ENCODE results near the gene HK1.
"Not testable (repeated sequence)": the region's sequence is repeated elsewhere in the genome, so short reads cannot be mapped to it uniquely, and the experiment has no call there.

Gene HK1

GRCh38 chr10:69279110-69279509, 814 bp downstream of the HK1 start:
- no peak for ATAC-seq (ENCODE audit: insufficient read depth, low read depth)
- no peak for DNase-seq

GRCh38 chr10:69281507-69282413, 3.5 kb downstream of the HK1 start:
- H3K4me2 ChIP-seq (ENCODE audit: insufficient read depth, low read length), result no peak overlapping the region
- H3K9ac ChIP-seq (ENCODE audit: low read depth, low read length), result no peak overlapping the region
- no peaks in the 10 kb centered on the region for H3K9me3 ChIP-seq (ENCODE audit: insufficient read depth, low read length, severe bottlenecking)
- no peaks in the 10 kb centered on the region for H3K79me2 ChIP-seq (ENCODE audit: insufficient read depth, low read length)
- no peaks in the 10 kb centered on the region for H4K20me1 ChIP-seq (ENCODE audit: insufficient read depth, low read length)
- ATAC-seq (ENCODE audit: insufficient read depth, low read depth) (no peak), DNase-seq (no peak)
- H3K4me1 ChIP-seq (ENCODE audit: insufficient read depth, low read length), result no peaks in the 10 kb centered on the region
- no peaks in the 10 kb centered on the region for H3K36me3 ChIP-seq (ENCODE audit: insufficient read depth, low read length)
- H3K27me3 ChIP-seq (ENCODE audit: insufficient read depth, low read length, poor library complexity), result peaks cover 2% of the 10 kb centered on the region
- no peak overlapping the region for H2AFZ ChIP-seq (ENCODE audit: low read depth, low read length)
- H3K27ac ChIP-seq (ENCODE audit: low read length), result no peak overlapping the region
- TF ChIP-seq EZH2 (IDR thresholded peaks at IDR 0.05; ENCODE audit: borderline replicate concordance, low read depth, low read length, severe bottlenecking) (no peak), CTCF (IDR thresholded peaks at IDR 0.05; ENCODE audit: borderline replicate concordance, extremely low read depth, low read length, poor library complexity, severe bottlenecking) (no peak)
- H3K4me3 ChIP-seq (ENCODE audit: low read depth in 1 of 2, low read length in 2 of 2), result no peak overlapping the region

More at GRCh38 chr10:69279110-69279509, 814 bp downstream of the HK1 start:
- H3K79me2 ChIP-seq (ENCODE audit: insufficient read depth, low read length), result no peaks in the 10 kb centered on the region
- H3K9ac ChIP-seq (ENCODE audit: low read depth, low read length), result no peak overlapping the region
- no peak overlapping the region for H3K4me3 ChIP-seq (ENCODE audit: low read depth in 1 of 2, low read length in 2 of 2)
- H2AFZ ChIP-seq (ENCODE audit: low read depth, low read length), result no peak overlapping the region
- no peaks in the 10 kb centered on the region for H3K9me3 ChIP-seq (ENCODE audit: insufficient read depth, low read length, severe bottlenecking)
- no peak overlapping the region for H3K27ac ChIP-seq (ENCODE audit: low read length)
- H3K27me3 ChIP-seq (ENCODE audit: insufficient read depth, low read length, poor library complexity), result peaks cover 2% of the 10 kb centered on the region
- no peaks in the 10 kb centered on the region for H3K36me3 ChIP-seq (ENCODE audit: insufficient read depth, low read length)
- no peak overlapping the region for H3K4me2 ChIP-seq (ENCODE audit: insufficient read depth, low read length)
- TF ChIP-seq EZH2 (IDR thresholded peaks at IDR 0.05; ENCODE audit: borderline replicate concordance, low read depth, low read length, severe bottlenecking) (no peak), CTCF (IDR thresholded peaks at IDR 0.05; ENCODE audit: borderline replicate concordance, extremely low read depth, low read length, poor library complexity, severe bottlenecking) (no peak)
- H4K20me1 ChIP-seq (ENCODE audit: insufficient read depth, low read length), result no peaks in the 10 kb centered on the region
- H3K4me1 ChIP-seq (ENCODE audit: insufficient read depth, low read length), result no peaks in the 10 kb centered on the region

GRCh38 chr10:69284402-69284801, 6.1 kb downstream of the HK1 start:
- not testable (repeated sequence) for H3K9me3 ChIP-seq (ENCODE audit: insufficient read depth, low read length, severe bottlenecking); H4K20me1 ChIP-seq (ENCODE audit: insufficient read depth, low read length); H3K4me3 ChIP-seq (ENCODE audit: low read depth in 1 of 2, low read length in 2 of 2); DNase-seq; H2AFZ ChIP-seq (ENCODE audit: low read depth, low read length); H3K4me1 ChIP-seq (ENCODE audit: insufficient read depth, low read length); H3K79me2 ChIP-seq (ENCODE audit: insufficient read depth, low read length); H3K36me3 ChIP-seq (ENCODE audit: insufficient read depth, low read length); ATAC-seq (ENCODE audit: insufficient read depth, low read depth); H3K4me2 ChIP-seq (ENCODE audit: insufficient read depth, low read length); H3K9ac ChIP-seq (ENCODE audit: low read depth, low read length); H3K27me3 ChIP-seq (ENCODE audit: insufficient read depth, low read length, poor library complexity); H3K27ac ChIP-seq (ENCODE audit: low read length)

GRCh38 chr10:69285699-69286098, 7.4 kb downstream of the HK1 start:
- no peaks in the 10 kb centered on the region for H3K36me3 ChIP-seq (ENCODE audit: insufficient read depth, low read length)
- no peaks in the 10 kb centered on the region for H3K9me3 ChIP-seq (ENCODE audit: insufficient read depth, low read length, severe bottlenecking)
- DNase-seq (no peak), ATAC-seq (ENCODE audit: insufficient read depth, low read depth) (no peak)
- no peaks in the 10 kb centered on the region for H4K20me1 ChIP-seq (ENCODE audit: insufficient read depth, low read length)
- H3K4me2 ChIP-seq (ENCODE audit: insufficient read depth, low read length), result no peak overlapping the region
- H2AFZ ChIP-seq (ENCODE audit: low read depth, low read length), result no peak overlapping the region
- H3K4me3 ChIP-seq (ENCODE audit: low read depth in 1 of 2, low read length in 2 of 2), result no peak overlapping the region
- H3K27ac ChIP-seq (ENCODE audit: low read length), result no peak overlapping the region
- no peaks in the 10 kb centered on the region for H3K4me1 ChIP-seq (ENCODE audit: insufficient read depth, low read length)
- TF ChIP-seq CTCF (IDR thresholded peaks at IDR 0.05; ENCODE audit: borderline replicate concordance, extremely low read depth, low read length, poor library complexity, severe bottlenecking), result no peak
- H3K79me2 ChIP-seq (ENCODE audit: insufficient read depth, low read length), result no peaks in the 10 kb centered on the region
- no peak overlapping the region for H3K9ac ChIP-seq (ENCODE audit: low read depth, low read length)
- H3K27me3 ChIP-seq (ENCODE audit: insufficient read depth, low read length, poor library complexity), result peaks cover 6% of the 10 kb centered on the region
